Upper lobe of left lung (tissue), 4 donors: Measurements from ENCODE around the gene PRR29.

Source experiments
- POLR2A ChIP-seq, 4 donors: fragments of 450-650 bp; IDR thresholded peaks; one replicate each; pipeline ENCODE4 v1.5.1; 2016 to 2017; ENCODE audit warnings: antibody characterized with exemption in 4 of 4, mild to moderate bottlenecking in 2 of 4
- POLR2AphosphoS5 ChIP-seq, 2 donors: sonication (generic); formaldehyde crosslinking; IDR thresholded peaks; one replicate each; pipeline ENCODE4 v1.5.1; 2017; ENCODE audit warnings: antibody characterized with exemption in 2 of 2
- TF ChIP-seq, protein P1 (sequence below), 6 experiments: fragments of 450-650 bp in 4 of 6; fragments of 200-600 bp in 2 of 6; sonication (generic) in 2 of 6; IDR thresholded peaks; one replicate each; pipeline ENCODE4 v1.5.1; 2016 to 2019; ENCODE audit warnings: antibody characterized with exemption in 6 of 6

GRCh38 chr17:63972796-63973195 is 25.4 kb upstream of the PRR29 start, which contains the start of gene SCN4A:
- TF ChIP-seq, protein P1, sequence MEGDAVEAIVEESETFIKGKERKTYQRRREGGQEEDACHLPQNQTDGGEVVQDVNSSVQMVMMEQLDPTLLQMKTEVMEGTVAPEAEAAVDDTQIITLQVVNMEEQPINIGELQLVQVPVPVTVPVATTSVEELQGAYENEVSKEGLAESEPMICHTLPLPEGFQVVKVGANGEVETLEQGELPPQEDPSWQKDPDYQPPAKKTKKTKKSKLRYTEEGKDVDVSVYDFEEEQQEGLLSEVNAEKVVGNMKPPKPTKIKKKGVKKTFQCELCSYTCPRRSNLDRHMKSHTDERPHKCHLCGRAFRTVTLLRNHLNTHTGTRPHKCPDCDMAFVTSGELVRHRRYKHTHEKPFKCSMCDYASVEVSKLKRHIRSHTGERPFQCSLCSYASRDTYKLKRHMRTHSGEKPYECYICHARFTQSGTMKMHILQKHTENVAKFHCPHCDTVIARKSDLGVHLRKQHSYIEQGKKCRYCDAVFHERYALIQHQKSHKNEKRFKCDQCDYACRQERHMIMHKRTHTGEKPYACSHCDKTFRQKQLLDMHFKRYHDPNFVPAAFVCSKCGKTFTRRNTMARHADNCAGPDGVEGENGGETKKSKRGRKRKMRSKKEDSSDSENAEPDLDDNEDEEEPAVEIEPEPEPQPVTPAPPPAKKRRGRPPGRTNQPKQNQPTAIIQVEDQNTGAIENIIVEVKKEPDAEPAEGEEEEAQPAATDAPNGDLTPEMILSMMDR (IDR thresholded peaks at IDR 0.05) = no peak
- TF ChIP-seq POLR2A (IDR thresholded peaks at IDR 0.05) (no peak), POLR2AphosphoS5 (IDR thresholded peaks at IDR 0.05) (no peak)
